Measurements from ENCODE around the gene OR9A2. TPM values are rescaled to one million over a fixed set of nuclear protein-coding genes. Genes with fewer than 3 reads are reported as not detected.

OR9A2 gene
- total RNA-seq, 1 donor from 2014 or later, result not detected

DNA sequence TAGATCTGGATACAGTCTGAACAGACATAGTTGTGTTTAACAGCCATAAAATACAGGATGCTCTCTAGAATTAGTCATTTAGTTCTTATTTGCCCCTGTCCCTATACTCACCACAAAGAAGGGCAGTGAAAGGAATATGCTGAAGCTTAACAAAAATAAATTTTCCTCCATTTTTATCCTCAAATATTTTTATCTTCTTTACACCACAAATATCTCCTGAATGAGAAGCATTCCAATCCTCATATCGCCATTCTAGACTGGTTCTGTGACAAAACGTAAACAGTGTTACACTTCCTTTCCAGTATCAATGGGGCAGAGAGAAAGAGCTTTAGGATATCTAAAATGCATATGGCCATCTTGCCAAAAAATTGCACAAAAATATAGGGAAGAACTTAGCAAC, 1.6 kb downstream of the OR9A2 start:
- DNase-seq (no peak), ATAC-seq (no peak)
- intact Hi-C loops (cut with micrococcal nuclease), result no loop called here

DNA sequence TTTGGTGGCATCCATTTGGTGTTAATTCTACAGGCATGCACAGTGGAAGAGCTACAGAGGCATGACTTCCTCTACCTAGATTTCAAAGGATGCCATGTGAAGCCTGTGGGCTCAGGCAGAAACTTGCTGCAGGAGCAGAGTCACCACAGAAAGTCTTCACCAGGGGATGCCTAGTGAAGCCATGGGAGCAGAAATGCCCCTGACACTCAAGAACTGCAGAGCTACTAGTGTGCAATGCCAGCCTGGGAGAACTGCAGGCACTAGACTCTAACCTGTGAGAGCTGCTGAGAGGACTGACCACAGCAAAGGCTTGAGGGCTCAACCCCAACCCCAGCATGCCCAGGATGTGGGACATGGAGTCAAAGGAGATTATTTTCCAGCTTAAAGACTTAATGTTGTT, 3.9 kb downstream of the OR9A2 start:
- DNase-seq (no peak), ATAC-seq (no peak)
- intact Hi-C loops (cut with micrococcal nuclease), result no loop called here

DNA sequence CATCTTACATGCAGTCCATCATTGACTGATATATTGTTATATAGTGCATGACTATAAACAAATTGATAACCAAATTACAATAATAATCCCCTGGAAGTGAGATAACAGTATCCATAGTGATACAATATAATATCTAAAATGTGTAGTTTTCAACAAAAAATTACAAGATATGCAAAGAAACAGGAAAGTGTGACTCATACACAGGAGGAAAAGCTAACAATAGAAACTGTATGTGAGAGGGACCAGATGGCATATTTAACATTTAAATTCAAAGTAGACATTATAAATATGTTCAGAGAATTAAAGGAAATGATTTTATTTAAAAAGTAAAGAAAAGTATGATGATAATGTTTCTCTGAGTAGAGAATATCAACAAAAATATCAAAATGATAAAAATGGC, 8.0 kb downstream of the OR9A2 start:
- ATAC-seq, result no peak
- no peak for DNase-seq
- intact Hi-C loops (cut with micrococcal nuclease), result no loop called here

DNA sequence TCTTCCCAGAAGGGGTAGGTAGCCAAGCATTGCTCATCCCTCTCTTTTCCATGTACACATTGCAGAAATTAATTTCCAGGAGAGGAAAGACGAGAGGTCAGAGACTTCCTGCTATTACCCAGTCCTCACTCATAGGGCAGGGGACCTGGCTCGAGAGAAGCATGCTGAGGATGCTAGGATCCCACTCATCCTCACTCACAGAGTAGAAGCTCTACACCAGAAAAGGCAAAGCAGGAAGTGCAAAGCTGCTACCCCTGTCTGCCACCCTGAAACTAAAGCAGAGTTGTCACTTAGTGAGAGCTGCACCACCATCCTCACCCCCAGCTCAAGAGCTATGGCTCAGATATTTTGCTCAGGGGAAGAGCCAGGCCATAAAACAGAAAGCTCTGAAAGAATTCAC, 9.9 kb downstream of the OR9A2 start:
- ATAC-seq (no peak), DNase-seq (no peak)
- intact Hi-C loops (cut with micrococcal nuclease), result no loop called here

DNA sequence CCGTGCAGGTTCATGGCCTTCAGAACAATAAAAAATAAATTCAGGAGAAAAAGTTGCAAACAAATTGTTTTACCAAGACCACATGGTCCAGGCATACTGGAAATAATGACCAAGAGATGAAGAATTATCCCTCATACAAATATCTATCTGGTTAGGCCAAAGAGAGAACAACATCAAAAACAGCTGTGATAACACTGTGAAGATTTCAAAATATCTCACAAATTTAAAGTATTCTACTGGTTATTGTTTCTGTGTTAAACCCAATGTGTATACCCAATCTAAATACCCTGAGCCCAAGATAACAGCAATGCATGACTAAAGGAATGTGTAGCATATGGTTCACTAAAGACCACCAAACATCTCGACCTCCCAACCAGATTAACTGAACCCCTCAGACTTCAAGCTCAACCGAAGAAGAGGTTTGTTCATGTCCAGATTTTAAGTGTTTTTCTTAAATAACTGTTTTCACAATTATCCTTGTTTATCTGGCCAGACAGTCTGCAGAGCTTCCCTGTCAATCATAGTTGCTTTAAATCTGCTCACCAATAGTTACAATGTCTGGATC, 10.9 kb downstream of the OR9A2 start:
- DNase-seq (no peak), ATAC-seq (no peak)
- intact Hi-C loops (cut with micrococcal nuclease), result no loop called here

DNA sequence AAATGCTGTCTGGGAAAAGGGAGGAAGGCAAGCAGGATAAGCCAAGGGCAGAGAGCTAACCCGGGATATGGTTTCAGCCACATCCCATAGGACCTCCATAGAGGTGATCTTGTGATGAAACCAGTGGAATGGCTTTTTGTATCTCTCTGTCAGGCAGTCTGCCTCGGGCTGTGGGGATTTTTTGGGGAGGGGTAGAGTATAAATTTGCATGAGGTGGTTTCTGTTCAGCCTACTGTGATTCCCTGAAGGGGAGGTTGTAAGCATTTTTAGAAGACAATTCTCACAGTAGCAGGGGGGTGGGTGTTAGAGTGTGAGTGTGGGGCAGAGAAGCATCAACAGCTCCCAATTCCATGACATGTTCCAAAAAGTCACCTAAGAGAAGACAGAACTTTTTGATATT, 11.8 kb downstream of the OR9A2 start:
- ATAC-seq (no peak), DNase-seq (no peak)
- intact Hi-C loops (cut with micrococcal nuclease), result no loop called here

DNA sequence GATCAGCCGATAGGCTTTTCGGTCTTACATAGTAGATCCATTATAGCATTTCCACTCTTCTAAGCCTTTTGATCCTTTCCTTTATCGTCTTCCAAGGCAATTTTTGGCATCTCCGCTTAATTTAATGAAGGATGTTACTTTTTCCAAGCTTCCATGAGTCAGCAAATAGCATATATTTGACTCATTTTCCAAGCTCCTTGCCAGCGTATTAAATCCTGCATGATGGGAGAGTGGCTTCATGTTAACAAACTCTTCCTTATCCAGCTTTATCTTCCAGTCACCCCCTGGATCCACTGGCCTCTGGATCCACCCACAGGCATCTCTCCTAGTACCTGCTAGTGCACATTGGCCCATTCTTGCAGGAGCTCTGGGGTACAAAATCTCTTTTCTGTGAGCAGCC, 13.0 kb downstream of the OR9A2 start:
- intact Hi-C loops (cut with micrococcal nuclease), result no loop called here
- ATAC-seq (peak; percentile 15), DNase-seq (no peak)

DNA sequence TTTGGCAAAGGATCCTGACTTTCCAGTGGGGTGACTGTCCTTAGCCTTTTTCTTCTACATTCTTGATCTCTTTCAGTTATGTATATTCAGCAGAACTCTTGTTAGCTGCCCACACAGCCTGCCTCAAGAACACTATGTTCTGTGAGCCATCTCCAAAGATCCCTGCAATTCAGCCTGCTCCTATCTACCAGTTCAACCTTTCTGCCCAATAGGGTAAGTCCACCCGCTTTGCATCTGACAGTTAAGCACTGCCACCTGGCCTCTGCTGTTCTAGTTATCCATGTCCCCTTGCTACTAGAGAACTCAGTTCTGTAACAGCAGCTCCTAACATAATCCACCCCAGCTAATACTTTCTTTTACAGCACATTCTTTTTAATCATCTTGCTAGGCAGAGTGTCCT, 13.5 kb downstream of the OR9A2 start:
- peak; percentile 17 for ATAC-seq
- no peak for DNase-seq
- intact Hi-C loops (cut with micrococcal nuclease), result no loop called here

DNA sequence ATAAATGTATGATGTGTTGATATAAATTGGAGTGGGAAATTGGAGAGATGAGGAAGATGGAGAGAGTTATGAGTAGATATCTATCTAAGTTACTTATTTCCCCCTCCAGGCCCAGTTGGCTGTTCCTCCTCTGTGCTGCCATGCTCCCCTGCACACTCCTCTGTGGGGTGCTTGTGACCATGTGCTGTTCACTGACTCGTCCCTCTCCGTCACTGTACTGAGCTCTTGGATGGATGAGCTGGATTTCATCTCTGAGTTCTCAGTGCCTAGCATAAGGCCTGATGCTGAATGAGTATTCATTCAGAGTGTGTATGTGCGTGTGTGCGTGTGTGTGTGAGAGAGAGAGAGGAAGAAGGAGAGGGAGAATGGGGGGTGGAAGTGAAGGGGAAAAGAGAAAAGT, 14.5 kb downstream of the OR9A2 start:
- intact Hi-C loops (cut with micrococcal nuclease), result no loop called here
- ATAC-seq (no peak), DNase-seq (no peak)

DNA sequence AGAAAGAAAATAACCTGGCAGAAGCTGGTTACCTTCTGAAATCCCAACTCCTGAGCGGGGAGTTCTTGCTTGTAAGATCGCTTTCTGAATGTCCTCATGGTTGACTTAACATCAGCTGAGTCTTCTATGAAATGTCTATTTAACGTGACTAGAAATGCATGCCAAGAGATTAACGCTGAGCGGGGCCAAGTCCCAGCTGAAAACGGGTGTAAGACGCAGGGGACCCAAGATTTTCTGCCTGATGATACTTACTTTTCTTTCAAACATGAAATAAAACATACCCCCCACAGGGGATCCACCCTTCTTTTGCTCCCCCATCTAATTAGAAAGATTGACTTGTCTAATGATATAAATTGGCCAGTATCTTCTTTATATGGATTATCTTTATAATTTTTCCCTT, 14.9 kb downstream of the OR9A2 start:
- ATAC-seq (no peak), DNase-seq (no peak)
- intact Hi-C loops (cut with micrococcal nuclease), result no loop called here

DNA sequence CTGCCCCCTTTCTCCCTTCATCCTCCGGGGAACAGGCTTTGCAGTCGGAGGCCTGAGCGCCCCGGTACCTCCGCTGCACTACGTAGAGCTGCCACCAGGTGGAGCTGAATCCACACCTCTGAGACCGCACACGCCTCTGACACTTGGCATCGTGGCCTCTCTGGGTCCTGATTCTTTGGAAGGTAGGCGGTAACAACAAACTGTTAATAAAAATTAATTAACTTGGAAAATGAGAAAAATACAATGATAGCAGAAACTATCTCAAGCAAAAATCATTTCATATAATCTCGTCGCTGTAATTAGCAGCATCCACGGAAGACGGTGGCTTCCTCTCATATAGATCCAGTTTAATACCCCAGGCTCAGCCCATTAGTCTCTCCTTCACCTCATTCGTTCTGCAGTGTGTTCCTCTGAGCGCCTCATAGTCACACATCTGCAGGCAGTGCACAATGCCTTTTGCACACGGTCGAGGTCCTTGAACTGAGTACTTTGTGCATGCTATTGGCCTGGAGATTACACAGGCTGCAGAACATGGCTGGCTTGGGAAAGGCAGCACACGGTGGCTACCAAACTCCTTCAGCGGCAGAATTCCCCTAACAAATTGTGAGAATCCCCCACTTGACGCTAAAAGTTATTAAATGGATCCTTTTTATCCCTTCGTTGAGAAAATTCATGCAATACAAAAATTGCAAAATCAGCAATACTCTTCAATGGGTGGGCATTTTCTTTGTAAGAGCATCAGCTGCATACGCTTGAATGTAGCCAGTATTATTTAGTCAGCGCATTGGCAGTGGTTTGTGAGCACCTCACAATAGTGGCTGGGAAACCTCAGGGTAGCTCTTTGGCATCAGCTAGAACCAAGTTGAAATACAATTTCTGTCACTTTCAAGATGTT, 18.7 kb downstream of the OR9A2 start:
- intact Hi-C loops (cut with micrococcal nuclease), result loop anchor here (2.0 kb wide), 1 partner anchor 207 kb away; no protein-coding TSS in a partner anchor
- DNase-seq (peak; percentile 87), ATAC-seq (peak; percentile 88)

DNA sequence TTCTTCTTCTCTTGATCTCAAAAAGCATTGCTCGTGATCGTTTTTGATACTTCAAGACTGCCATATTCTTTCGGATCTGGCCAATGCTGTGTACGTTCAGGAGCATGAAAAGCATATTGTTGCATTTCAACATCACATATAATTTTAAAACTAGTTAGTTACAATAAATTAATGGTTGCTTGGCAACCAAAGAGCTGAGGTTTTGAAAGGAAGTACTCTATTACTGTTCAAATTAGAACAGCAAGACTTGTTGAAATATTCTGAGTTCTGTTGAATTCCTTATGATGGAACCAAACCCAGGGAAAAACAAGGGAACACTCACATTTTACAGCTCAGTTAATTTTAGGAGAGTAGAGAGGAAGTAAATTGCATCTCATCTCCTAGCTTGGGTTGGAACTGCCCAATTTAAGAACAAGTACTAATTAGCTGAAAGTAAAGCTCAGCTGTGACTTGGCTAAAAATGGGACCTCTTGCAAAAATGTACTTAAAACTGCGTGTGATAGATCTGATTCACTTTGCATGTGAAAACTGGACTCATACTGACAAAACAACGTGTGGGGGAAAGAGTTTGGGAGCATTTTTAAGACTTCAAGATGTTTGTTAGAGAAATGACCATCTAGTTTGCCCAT, 21.2 kb downstream of the OR9A2 start:
- intact Hi-C loops (cut with micrococcal nuclease), result no loop called here
- ATAC-seq (no peak), DNase-seq (no peak)

DNA sequence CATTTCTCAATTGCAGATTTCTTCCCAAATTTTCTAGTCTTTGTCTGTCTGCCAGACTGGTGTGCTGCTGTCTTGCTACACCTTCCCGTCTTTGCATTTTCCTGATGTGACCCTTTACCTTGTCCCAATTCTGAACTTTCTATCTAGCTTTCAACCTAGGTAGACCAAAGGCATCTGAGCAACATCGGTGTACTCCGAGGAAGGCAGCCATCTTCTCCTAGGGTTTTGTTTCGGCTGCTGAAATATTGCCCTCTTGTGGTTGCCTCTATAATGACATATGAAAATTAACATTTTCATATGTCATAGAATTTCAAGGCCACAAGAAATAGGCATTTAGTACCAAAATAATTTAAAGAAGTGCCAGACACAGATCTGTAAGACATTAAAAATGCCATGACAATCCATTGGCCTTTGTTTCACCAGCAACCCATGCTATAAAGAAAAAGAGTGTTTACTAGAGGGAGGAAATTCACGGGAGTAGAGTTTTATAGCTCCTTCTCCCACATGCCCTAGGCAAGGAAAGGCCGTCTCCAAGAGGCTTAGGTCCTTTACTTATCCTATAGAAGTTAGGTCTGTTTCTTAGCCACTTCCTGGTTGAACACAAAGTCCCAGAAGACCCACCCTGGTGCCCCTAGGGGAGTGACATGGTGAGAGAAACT, 23.4 kb downstream of the OR9A2 start:
- DNase-seq (no peak), ATAC-seq (peak; percentile 38)
- intact Hi-C loops (cut with micrococcal nuclease), result no loop called here

DNA sequence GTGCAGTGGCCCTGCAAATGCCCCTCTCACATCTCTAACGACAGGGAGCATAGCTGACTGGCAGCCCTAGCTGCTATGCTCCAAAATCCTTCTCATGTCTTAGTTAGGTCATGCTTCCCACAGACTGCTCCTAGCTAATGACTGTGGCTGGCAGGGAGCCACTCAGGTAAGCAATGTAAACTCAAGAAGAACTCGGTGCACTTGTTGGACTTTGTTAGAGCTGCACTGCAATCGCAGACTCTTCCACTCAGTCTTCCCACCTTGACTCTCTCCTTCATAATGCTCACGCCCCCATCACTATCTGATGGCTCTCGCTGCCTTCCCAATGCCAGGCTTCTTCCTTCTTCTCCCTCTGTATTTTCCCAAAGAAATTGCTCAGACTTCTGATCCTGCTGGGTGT, 24.0 kb downstream of the OR9A2 start:
- intact Hi-C loops (cut with micrococcal nuclease), result no loop called here
- no peak for ATAC-seq
- no peak for DNase-seq

DNA sequence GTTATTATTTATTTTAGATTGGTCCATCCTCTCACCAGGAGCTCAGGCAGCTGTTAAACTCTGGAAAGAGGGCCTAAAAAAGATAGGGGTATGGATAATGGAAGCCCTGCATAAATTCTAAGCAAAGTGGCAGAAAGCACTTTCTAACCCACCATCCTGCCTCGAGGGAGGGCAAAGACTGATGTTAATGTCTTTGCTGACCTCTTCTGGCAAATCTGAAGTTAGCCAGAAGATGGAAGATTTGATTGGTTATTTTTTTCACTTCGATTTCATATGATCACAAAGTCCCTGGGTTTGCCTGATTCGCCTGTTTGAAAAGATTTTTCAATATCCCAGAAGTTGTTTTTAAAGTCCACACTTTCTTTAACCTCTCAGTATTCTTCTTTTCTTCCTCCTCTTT, 24.8 kb downstream of the OR9A2 start:
- ATAC-seq, result no peak
- intact Hi-C loops (cut with micrococcal nuclease), result no loop called here
- no peak for DNase-seq

DNA sequence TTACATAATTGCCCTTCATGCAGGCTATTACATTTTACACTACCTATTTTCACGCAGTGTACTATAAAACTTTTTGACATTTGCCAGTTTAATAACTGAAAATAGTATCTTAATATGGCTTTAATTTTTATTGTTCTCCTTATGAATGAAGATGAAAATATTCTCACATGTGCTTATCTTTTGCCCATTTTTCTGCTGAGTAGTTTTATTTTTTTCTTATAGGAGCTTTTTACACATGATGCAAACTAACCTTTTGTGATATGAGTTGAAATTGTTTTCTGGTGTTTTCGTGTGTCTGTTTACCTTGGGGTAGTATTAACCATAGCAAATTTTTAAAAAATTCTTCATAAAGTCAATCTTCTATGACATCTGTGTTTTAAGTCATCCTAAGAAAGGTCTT, 26.3 kb downstream of the OR9A2 start:
- intact Hi-C loops (cut with micrococcal nuclease), result no loop called here
- no peak for ATAC-seq

DNA sequence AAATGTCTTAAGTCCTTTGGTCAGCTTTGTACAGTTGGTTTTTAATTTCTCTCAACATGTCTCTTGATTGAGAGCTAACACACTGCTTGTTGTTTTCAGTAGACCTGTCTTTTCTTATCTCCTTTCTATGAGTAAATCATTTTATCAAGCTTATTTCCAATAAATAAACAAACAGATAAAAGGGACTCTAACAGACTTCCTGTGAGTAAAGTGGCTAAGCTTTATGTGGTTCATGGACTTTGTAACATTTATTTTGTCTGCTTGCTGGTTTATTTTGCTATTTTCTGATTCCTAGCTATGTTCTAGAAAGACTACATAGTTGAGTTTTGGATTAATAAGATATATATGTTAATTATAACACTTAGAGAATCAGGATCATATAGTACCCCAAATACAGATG, 27.1 kb downstream of the OR9A2 start:
- intact Hi-C loops (cut with micrococcal nuclease), result no loop called here
- no peak for ATAC-seq
- no peak for DNase-seq

More for the DNA sequence above, 26.3 kb downstream of the OR9A2 start:
- no peak for DNase-seq

DNA sequence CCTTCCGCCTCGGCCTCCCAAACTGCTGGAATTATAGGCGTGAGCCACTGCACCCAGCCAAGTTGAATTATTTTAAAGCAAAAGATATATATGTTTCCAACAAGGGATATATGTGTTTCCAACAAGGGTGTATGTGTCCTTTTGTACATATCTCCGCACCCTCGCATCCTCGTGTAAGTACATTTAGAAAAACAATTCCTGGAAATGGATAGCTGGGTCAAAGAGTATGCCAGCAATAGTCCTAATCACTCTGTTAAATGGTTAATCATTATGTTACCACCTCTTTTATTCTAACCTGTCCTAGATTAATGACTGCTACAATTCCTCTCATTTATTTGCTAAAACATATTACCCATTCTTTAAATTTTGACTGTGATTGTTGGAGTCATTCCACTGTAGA, 28.0 kb downstream of the OR9A2 start:
- no peak for ATAC-seq
- intact Hi-C loops (cut with micrococcal nuclease), result no loop called here
- DNase-seq, result no peak

DNA sequence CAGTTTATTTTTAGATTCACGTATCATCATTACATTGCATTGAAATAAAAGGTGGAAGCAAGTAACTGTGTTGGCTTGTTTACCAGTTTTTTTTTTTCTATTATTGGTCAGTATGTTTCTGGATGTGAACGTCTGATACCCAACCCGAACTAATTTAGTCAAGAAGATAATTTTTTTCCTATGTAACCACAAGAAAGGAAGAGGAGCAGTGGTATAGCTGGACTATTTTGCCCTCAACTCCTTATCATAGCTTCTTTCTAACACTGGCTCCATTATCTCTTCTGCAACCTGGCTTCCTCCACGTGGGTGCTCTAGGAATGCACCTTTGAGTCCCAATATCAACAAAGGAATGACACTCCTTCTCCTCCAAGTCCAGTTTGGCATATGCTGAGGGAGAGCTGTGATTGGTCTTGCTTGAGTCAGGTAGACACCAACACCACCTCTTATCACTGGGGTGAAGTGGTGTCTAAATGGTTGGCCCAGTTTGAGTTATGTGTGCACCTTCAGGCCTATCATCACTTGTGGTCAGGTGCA, 29.4 kb downstream of the OR9A2 start:
- ATAC-seq, result no peak
- intact Hi-C loops (cut with micrococcal nuclease), result no loop called here
- no peak for DNase-seq

DNA sequence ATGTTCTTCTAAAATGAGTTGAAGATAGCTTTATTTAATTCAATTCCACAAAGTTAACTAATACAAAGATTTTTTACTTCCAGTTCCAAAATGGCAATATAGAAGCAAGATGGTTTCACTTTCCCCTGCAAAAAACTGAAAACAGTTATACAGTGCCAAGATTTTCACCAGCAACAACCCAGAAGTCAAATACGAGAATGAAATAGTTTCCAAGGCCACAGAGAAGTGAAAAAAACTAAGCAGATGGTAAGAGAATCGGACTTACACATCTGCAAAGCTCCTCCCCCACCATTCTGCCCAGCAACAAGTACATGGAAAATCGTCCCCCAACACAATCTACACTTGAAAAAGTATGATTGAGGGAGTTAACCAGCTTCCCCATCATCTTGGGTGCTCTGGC, 34.5 kb downstream of the OR9A2 start:
- intact Hi-C loops (cut with micrococcal nuclease), result no loop called here
- no peak for ATAC-seq
- no peak for DNase-seq

All from left ventricle myocardium superior (tissue), 1 donor.